ENCODE measurements around the gene SLC16A13. TPM values are rescaled to one million over a fixed set of nuclear protein-coding genes. Genes with fewer than 3 reads are reported as not detected.

SLC16A13 gene
- total and polyA plus RNA-seq, 2 of the 4 experiments (the other 2 are of a cell fraction), result 0.18 to 2.3 TPM

DNA sequence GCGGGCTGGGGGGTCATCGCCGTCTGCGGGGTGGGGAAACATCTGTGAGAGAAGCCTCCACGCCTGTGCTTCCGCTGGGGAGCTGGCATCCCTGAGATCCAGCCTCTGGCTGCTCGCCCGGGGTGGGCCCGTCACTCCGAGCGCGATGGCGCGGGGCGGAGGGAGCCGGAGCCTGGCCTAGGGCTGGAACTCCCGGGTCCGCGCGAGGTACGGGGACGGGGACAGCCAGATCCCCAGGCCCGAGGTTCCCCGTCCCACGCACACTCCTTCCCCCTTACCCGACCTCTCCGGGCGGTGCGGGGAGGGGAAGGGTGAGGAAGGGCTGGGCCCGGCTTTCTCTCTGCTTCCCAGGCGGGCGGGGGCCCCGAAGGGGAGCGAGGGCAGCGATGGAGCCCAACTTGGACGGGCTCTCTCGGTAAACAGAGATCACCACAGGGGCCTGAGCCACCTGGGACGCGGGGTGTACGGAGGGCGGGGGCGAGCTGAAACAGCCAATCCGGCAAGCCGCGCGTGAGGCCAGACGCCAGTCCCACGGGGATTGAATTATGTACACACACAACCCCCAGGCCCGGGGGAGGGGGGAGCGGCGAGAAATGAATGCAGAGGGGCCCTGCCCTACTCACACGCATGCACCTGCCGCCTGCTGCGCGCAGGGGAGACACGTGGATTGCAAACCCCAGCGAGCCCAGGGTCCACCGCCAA is 7.8 kb downstream of the SLC16A13 start, which contains the start of gene SLC16A11:
SLC16A11 (minus strand) TSS at position 596 of the 702 bp plus-strand sequence; CDS start at position 17, 579 bp downstream.
- Histone ChIP-seq H3K9me1 (ENCODE audit: insufficient read depth, low read length) (no peaks in the 10 kb centered on the region), H3K18ac (ENCODE audit: low read depth, low read length) (no peak within 1 kb of the TSS), H3K56ac (ENCODE audit: extremely low read depth, insufficient read depth, low read length) (no peak within 1 kb of the TSS), H3K4me1 (ENCODE audit: control insufficient read depth, insufficient read depth, low read length) (peaks cover 6% of the 10 kb centered on the region), H2BK20ac (ENCODE audit: low read depth, low read length) (no peak within 1 kb of the TSS), H3K14ac (replicated peaks; ENCODE audit: low read depth, low read length) (no peak within 1 kb of the TSS), H2AK5ac (ENCODE audit: low read depth, low read length) (no peak within 1 kb of the TSS), H4K5ac (ENCODE audit: low read depth, low read length) (no peak within 1 kb of the TSS), H3K9me3 (ENCODE audit: control insufficient read depth, insufficient read depth, low read length) (no peaks in the 10 kb centered on the region), H3K23ac (ENCODE audit: low read depth, low read length) (no peak within 1 kb of the TSS), H2AK9ac (replicated peaks; ENCODE audit: low read depth, low read length, poor library complexity) (peak within 1 kb of the TSS; percentile 56), H2AFZ (replicated peaks; ENCODE audit: low read length, poor library complexity) (peak within 1 kb of the TSS; percentile 89), H3K27ac (ENCODE audit: insufficient read depth, low read length) (no peak within 1 kb of the TSS), H3K36me3 (ENCODE audit: control insufficient read depth, insufficient read depth, low read length) (no peaks in the 10 kb centered on the region), H3K79me1 (ENCODE audit: low read depth in 1 of 2, low read length in 2 of 2) (no peaks in the 10 kb centered on the region), H2BK5ac (ENCODE audit: low read depth, low read length, poor library complexity, severe bottlenecking) (no peak within 1 kb of the TSS), H4K91ac (ENCODE audit: insufficient read depth, low read depth, low read length) (no peak within 1 kb of the TSS), H4K8ac (ENCODE audit: low read depth in 2 of 2, low read length in 2 of 2) (peak within 1 kb of the TSS in 1 of 2 experiments; percentile 32; a peak in 1 of 4 replicates), H3K9ac (ENCODE audit: low read depth, low read length) (no peak within 1 kb of the TSS), H2BK120ac (ENCODE audit: low read depth, low read length) (no peak within 1 kb of the TSS), H3K4me2 (ENCODE audit: low read depth, low read length) (peak within 1 kb of the TSS; percentile 65), H3K27me3 (ENCODE audit: control insufficient read depth, insufficient read depth, low read length) (peaks cover 29% of the 10 kb centered on the region), H3K4ac (ENCODE audit: low read depth, low read length) (no peak within 1 kb of the TSS), H2BK15ac (ENCODE audit: low read depth, low read length) (no peak within 1 kb of the TSS), H3K4me3 (ENCODE audit: insufficient read depth, low read depth, low read length) (peak within 1 kb of the TSS; percentile 33), H4K20me1 (ENCODE audit: insufficient read depth, low read length) (no peaks in the 10 kb centered on the region)
- POLR2A ChIA-PET (ENCODE audit: unreplicated experiment), result no interaction called here
- in situ Hi-C loops (cut with MboI; ENCODE audit: low sequenced_read_pairs), result loop anchor here (10.0 kb wide), 1 partner anchor 261 kb away; the partner anchor contains the start of gene EIF5A
- CTCF ChIA-PET, result interaction anchor here (0.6 kb wide), 1 partner anchor 356 kb away, joined by 3 read pairs; no protein-coding TSS in a partner anchor
- TF ChIP-seq, protein P1, sequence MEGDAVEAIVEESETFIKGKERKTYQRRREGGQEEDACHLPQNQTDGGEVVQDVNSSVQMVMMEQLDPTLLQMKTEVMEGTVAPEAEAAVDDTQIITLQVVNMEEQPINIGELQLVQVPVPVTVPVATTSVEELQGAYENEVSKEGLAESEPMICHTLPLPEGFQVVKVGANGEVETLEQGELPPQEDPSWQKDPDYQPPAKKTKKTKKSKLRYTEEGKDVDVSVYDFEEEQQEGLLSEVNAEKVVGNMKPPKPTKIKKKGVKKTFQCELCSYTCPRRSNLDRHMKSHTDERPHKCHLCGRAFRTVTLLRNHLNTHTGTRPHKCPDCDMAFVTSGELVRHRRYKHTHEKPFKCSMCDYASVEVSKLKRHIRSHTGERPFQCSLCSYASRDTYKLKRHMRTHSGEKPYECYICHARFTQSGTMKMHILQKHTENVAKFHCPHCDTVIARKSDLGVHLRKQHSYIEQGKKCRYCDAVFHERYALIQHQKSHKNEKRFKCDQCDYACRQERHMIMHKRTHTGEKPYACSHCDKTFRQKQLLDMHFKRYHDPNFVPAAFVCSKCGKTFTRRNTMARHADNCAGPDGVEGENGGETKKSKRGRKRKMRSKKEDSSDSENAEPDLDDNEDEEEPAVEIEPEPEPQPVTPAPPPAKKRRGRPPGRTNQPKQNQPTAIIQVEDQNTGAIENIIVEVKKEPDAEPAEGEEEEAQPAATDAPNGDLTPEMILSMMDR (conservative IDR thresholded peaks at IDR 0.05; ENCODE audit: low read depth, low read length), result no peak
- no TSS peak for BruUV-seq (replicated peaks)
- WGBS, 2 experiments (ENCODE audit: extremely low coverage in 2 of 2, insufficient read length in 1 of 2), result no CpG with 5 or more reads among the region's 58 CpGs
- ATAC-seq (ENCODE audit: low read depth), result peak; percentile 42
- dilution Hi-C loops (cut with HindIII; ENCODE audit: low sequenced_read_pairs, unreplicated experiment), result no loop called here
- DNase-seq, result peak; percentile 21
- intact Hi-C loops (cut with micrococcal nuclease), result loop anchor here (10.0 kb wide), 1 partner anchor 521 kb away; the partner anchor contains the start of gene SENP3
